ENCODE measurements around the gene IMMP2L. TPM values are rescaled to one million over a fixed set of nuclear protein-coding genes. Genes with fewer than 3 reads are reported as not detected.

Gene IMMP2L
- total RNA-seq, 2 experiments from 2014 or later: 8.9 to 18.7 TPM

- no peaks in the 10 kb centered on the region for H3K27me3 ChIP-seq (ENCODE audit: control insufficient read depth in 1 of 2, insufficient read depth in 2 of 2, low read length in 2 of 2)
- H3K36me3 ChIP-seq (ENCODE audit: insufficient read depth, low read length): no peaks in the 10 kb centered on the region
- no peak for TF ChIP-seq CTCF (IDR thresholded peaks at IDR 0.05)
- no peak for DNase-seq
- ChIA-PET CTCF (no interaction called here), POLR2A (no interaction called here)
- Mint-ChIP-seq H3K4me1 (ENCODE audit: low read depth) (no peaks in the 10 kb centered on the region), H3K4me3 (no peak overlapping the region), H3K27me3 (no peaks in the 10 kb centered on the region), H3K9me3 (no peaks in the 10 kb centered on the region), H3K36me3 (ENCODE audit: low read depth) (peaks cover 30% of the 10 kb centered on the region), H3K27ac (no peak overlapping the region)
- no peak overlapping the region for H3K4me3 ChIP-seq (ENCODE audit: low read length)
- ATAC-seq (ENCODE audit: poor library complexity): no peak
- no peak overlapping the region for H3K27ac ChIP-seq (ENCODE audit: low read depth in 1 of 2, low read length in 2 of 2)
- no peaks in the 10 kb centered on the region for H3K9me3 ChIP-seq (ENCODE audit: control insufficient read depth in 1 of 2, insufficient read depth in 1 of 2, low read length in 2 of 2)
- H3K4me1 ChIP-seq (ENCODE audit: insufficient read depth, low read length): no peaks in the 10 kb centered on the region
- intact Hi-C loops (cut with DNase I, micrococcal nuclease): no loop called here
These were observed 174.3 kb downstream of the IMMP2L start for GRCh38 chr7:111388016-111388415.

DNA sequence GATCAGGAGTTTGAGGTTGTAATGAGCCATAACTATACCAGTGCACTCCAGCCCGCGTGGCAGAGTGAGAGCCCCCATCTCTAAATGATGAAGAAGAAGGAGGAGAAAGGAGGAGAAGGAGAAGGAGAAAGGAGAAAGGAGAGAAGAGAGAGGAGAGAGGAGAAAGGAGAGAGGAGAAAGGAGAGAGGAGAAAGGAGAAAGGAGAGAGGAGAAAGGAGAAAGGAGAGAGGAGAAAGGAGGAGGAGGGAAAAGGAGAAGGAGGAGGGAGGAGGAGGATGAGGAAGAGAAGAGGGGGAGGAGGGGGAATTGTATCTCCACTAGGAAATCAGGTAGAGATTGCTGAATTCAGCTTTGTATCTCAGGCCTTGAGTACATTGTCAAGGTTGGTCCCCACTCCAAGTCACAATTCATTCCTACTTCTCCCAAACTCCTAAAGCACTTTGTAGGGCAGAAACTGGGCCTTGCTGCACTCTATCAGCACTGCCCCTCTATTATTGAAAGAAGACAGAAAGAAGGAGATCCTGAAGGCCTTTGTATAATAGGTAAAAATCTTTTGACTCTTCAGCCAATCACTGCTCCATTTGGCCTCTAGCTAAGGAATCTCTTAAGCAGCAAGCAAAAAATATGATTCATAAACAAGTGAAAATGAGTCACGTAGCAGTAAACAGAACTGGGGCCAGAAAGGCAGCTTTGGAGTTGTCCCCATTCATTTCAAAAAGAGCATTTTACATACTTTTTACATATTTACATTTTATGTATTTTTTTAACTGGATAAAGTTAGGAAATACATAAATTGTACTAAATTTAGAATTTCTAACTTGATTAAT is 178.0 kb downstream of the IMMP2L start:
- Mint-ChIP-seq H3K9me3 (no peaks in the 10 kb centered on the region), H3K36me3 (ENCODE audit: low read depth) (peaks cover 9% of the 10 kb centered on the region), H3K4me3 (no peak overlapping the region), H3K27ac (no peak overlapping the region), H3K4me1 (ENCODE audit: low read depth) (no peaks in the 10 kb centered on the region), H3K27me3 (no peaks in the 10 kb centered on the region)
- POLR2A ChIA-PET: no interaction called here
- DNase-seq (no peak), ATAC-seq (ENCODE audit: poor library complexity) (no peak)
- Histone ChIP-seq H3K4me3 (ENCODE audit: low read length) (no peak overlapping the region), H3K36me3 (ENCODE audit: insufficient read depth, low read length) (no peaks in the 10 kb centered on the region), H3K9me3 (ENCODE audit: control insufficient read depth in 1 of 2, insufficient read depth in 1 of 2, low read length in 2 of 2) (no peaks in the 10 kb centered on the region), H3K27me3 (ENCODE audit: control insufficient read depth in 1 of 2, insufficient read depth in 2 of 2, low read length in 2 of 2) (no peaks in the 10 kb centered on the region), H3K27ac (ENCODE audit: low read depth in 1 of 2, low read length in 2 of 2) (no peak overlapping the region), H3K4me1 (ENCODE audit: insufficient read depth, low read length) (no peaks in the 10 kb centered on the region)
- intact Hi-C loops (cut with DNase I, micrococcal nuclease): no loop called here
- no peak for TF ChIP-seq CTCF (IDR thresholded peaks at IDR 0.05)
- CTCF ChIA-PET: no interaction called here

GRCh38 chr7:111383133-111383532 is 179.2 kb downstream of the IMMP2L start:
- Histone ChIP-seq H3K9me3 (ENCODE audit: control insufficient read depth in 1 of 2, insufficient read depth in 1 of 2, low read length in 2 of 2) (no peaks in the 10 kb centered on the region), H3K4me3 (ENCODE audit: low read length) (no peak overlapping the region), H3K27ac (ENCODE audit: low read depth in 1 of 2, low read length in 2 of 2) (no peak overlapping the region), H3K4me1 (ENCODE audit: insufficient read depth, low read length) (no peaks in the 10 kb centered on the region), H3K27me3 (ENCODE audit: control insufficient read depth in 1 of 2, insufficient read depth in 2 of 2, low read length in 2 of 2) (no peaks in the 10 kb centered on the region), H3K36me3 (ENCODE audit: insufficient read depth, low read length) (no peaks in the 10 kb centered on the region)
- intact Hi-C loops (cut with DNase I, micrococcal nuclease): no loop called here
- Mint-ChIP-seq H3K27ac (no peak overlapping the region), H3K36me3 (ENCODE audit: low read depth) (peaks cover 9% of the 10 kb centered on the region), H3K4me3 (no peak overlapping the region), H3K27me3 (no peaks in the 10 kb centered on the region), H3K4me1 (ENCODE audit: low read depth) (no peaks in the 10 kb centered on the region), H3K9me3 (no peaks in the 10 kb centered on the region)
- no peak for DNase-seq
- POLR2A ChIA-PET: no interaction called here
- ATAC-seq (ENCODE audit: poor library complexity): no peak
- no peak for TF ChIP-seq CTCF (IDR thresholded peaks at IDR 0.05)
- CTCF ChIA-PET: no interaction called here
